ENCODE measurements around the gene CRAMP1.

Gene CRAMP1

GRCh38 chr16:1669698-1670097 lies 57.5 kb downstream of the CRAMP1 start:
- no peak for DNase-seq (ENCODE audit: low read depth)
- no peak for TF ChIP-seq CTCF (conservative IDR thresholded peaks at IDR 0.05; ENCODE audit: low read depth, low read length)
- H3K4me3 ChIP-seq (ENCODE audit: low read length) = no peak overlapping the region

- no peak overlapping the region for H3K4me3 ChIP-seq (ENCODE audit: low read length)
- no peak for DNase-seq (ENCODE audit: low read depth)
- TF ChIP-seq CTCF (conservative IDR thresholded peaks at IDR 0.05; ENCODE audit: low read depth, low read length) = no peak
Measured at GRCh38 chr16:1670371-1670770, 58.2 kb downstream of the CRAMP1 start.

- TF ChIP-seq CTCF (conservative IDR thresholded peaks at IDR 0.05; ENCODE audit: low read depth, low read length) = no peak
- H3K4me3 ChIP-seq (ENCODE audit: low read length) = no peak overlapping the region
- no peak for DNase-seq (ENCODE audit: low read depth)
Measured at GRCh38 chr16:1670866-1671265, 58.7 kb downstream of the CRAMP1 start.

- DNase-seq (ENCODE audit: low read depth) = no peak
- no peak for TF ChIP-seq CTCF (conservative IDR thresholded peaks at IDR 0.05; ENCODE audit: low read depth, low read length)
- H3K4me3 ChIP-seq (ENCODE audit: low read length) = no peak overlapping the region
Measured at GRCh38 chr16:1673424-1674151, 61.4 kb downstream of the CRAMP1 start.

- TF ChIP-seq CTCF (conservative IDR thresholded peaks at IDR 0.05; ENCODE audit: low read depth, low read length) = no peak
- no peak overlapping the region for H3K4me3 ChIP-seq (ENCODE audit: low read length)
- DNase-seq (ENCODE audit: low read depth) = no peak
Measured at GRCh38 chr16:1674306-1674705, 62.1 kb downstream of the CRAMP1 start.

- TF ChIP-seq CTCF (conservative IDR thresholded peaks at IDR 0.05; ENCODE audit: low read depth, low read length) = no peak
- H3K4me3 ChIP-seq (ENCODE audit: low read length) = no peak overlapping the region
- DNase-seq (ENCODE audit: low read depth) = no peak
Measured at GRCh38 chr16:1674751-1675664, 62.8 kb downstream of the CRAMP1 start.

All from retinal pigment epithelial cell (primary cell).